PC-9 (cell line): Measurements from ENCODE around the gene ZNF778. TPM values are rescaled to one million over a fixed set of nuclear protein-coding genes. Genes with fewer than 3 reads are reported as not detected.

ENCODE experiments used
- Bru-seq: library from RNA; stranded (reverse); fragments of 400-500 nt; gene quantifications from one replicate; lab custom pipeline; 2021; lab: Mats Ljungman, UMichigan
- BruChase-seq, 2 experiments: library from RNA; stranded (reverse); fragments of 400-500 nt; gene quantifications; one replicate each; lab custom pipeline; 2021; lab: Mats Ljungman, UMichigan
- BruUV-seq: library from RNA; stranded (reverse); fragments of 400-500 nt; replicated peaks from 2 replicates; lab custom pipeline; 2021; lab: Mats Ljungman, UMichigan
- CTCF ChIA-PET: fragments of 300-600 bp; sonication (Branson Sonifier 250); formaldehyde crosslinking; loops from one replicate; lab custom pipeline; 2022; ENCODE audit warnings: antibody characterized with exemption; lab: Charles Lee
- POLR2A ChIA-PET: fragments of 300-600 bp; sonication (Branson Sonifier 250); formaldehyde crosslinking; loops from one replicate; lab custom pipeline; 2022; ENCODE audit warnings: antibody characterized with exemption; ENCODE audit not compliant: unreplicated experiment; lab: Charles Lee
- DNase-seq, 2 experiments: peaks; one replicate each; pipeline versions ENCODE4 v3.0.0 to v3.0.0-alpha.2; 2015 to 2022; ENCODE audit warnings: mixed read lengths in 1 of 2
- H2AFZ ChIP-seq: fragments of 200-600 bp; sonication (generic); 2 replicates; pipeline ENCODE4 v1.8.1; 2017; ENCODE audit warnings: antibody characterized with exemption
- H3F3A ChIP-seq: fragments of 200-600 bp; sonication (generic); 2 replicates; pipeline ENCODE4 v1.8.1; 2017; ENCODE audit warnings: antibody characterized with exemption, mild to moderate bottlenecking, low read depth; ENCODE audit not compliant: insufficient read depth
- H3K27ac ChIP-seq: fragments of 200-600 bp; sonication (generic); 2 replicates; pipeline ENCODE4 v1.6.1; 2016; ENCODE audit warnings: mixed run types
- H3K27me3 ChIP-seq: fragments of 200-600 bp; sonication (generic); 2 replicates; pipeline ENCODE4 v1.6.1; 2016; ENCODE audit warnings: low read depth, mixed run types; ENCODE audit not compliant: insufficient read depth
- H3K36me3 ChIP-seq: fragments of 200-600 bp; sonication (generic); 2 replicates; pipeline ENCODE4 v1.6.1; 2016; ENCODE audit warnings: low read depth, mixed run types
- H3K4me1 ChIP-seq: fragments of 200-600 bp; sonication (generic); replicated peaks from 2 replicates; pipeline ENCODE4 v1.6.1; 2016; ENCODE audit warnings: mixed run types; ENCODE audit not compliant: insufficient read depth
- H3K4me2 ChIP-seq: fragments of 200-600 bp; sonication (generic); 2 replicates; pipeline ENCODE4 v1.6.1; 2017; ENCODE audit warnings: mixed run types
- H3K4me3 ChIP-seq: fragments of 200-600 bp; sonication (generic); 2 replicates; pipeline ENCODE4 v1.6.1; 2016; ENCODE audit warnings: mixed run types
- H3K79me2 ChIP-seq: fragments of 200-600 bp; sonication (generic); 2 replicates; pipeline ENCODE4 v1.6.1; 2017; ENCODE audit warnings: low read depth, mixed run types
- H3K9me2 ChIP-seq: fragments of 200-600 bp; sonication (generic); 2 replicates; pipeline ENCODE4 v1.8.1; 2017; ENCODE audit warnings: mild to moderate bottlenecking; ENCODE audit not compliant: insufficient read depth
- H3K9me3 ChIP-seq: fragments of 200-600 bp; sonication (generic); 2 replicates; pipeline ENCODE4 v1.8.1; 2016; ENCODE audit warnings: low read depth; ENCODE audit not compliant: insufficient read depth
- H4K20me1 ChIP-seq: fragments of 200-600 bp; sonication (generic); 2 replicates; pipeline ENCODE4 v1.8.1; 2017; ENCODE audit not compliant: insufficient read depth
- CTCF ChIP-seq: fragments of 200-600 bp; sonication (generic); conservative IDR thresholded peaks from 2 replicates; pipeline ENCODE4 v1.6.1; 2017; ENCODE audit warnings: mixed run types, antibody characterized with exemption, mild to moderate bottlenecking, moderate library complexity
- EZH2 ChIP-seq: fragments of 200-600 bp; sonication (generic); IDR thresholded peaks from 2 replicates; pipeline ENCODE4 v1.8.0; 2017; ENCODE audit warnings: antibody characterized with exemption, low read depth
- intact Hi-C: fragments of 100-400 bp; cut with micrococcal nuclease; formaldehyde crosslinking; loops from one replicate; pipeline ENCODE4 v1.10.0; 2022; ENCODE audit not compliant: unreplicated experiment
- long read RNA-seq: library from polyadenylated mRNA; stranded (forward); transcript quantifications from one replicate; pipeline ENCODE4 v2.0.0, GENCODE V29; 2022
- total RNA-seq: library from RNA; stranded (reverse); gene quantifications from 2 replicates; pipeline ENCODE4 v1.2.3, GENCODE V29; 2021

ZNF778 gene
- 9.5 and 15.7 TPM in 2 replicates for total RNA-seq
- percentile 53 among the genes with signal in this experiment for Bru-seq, nascent RNA
- percentile 67 among the genes with signal in this experiment for BruChase-seq, experiment 1, labeled RNA remaining after a 2-hour chase
- percentile 63 among the genes with signal in this experiment for BruChase-seq, experiment 2, labeled RNA remaining after a 6-hour chase
- long read RNA-seq, partial matches to known transcripts, result 0 of 8 reads
- long read RNA-seq, other reads (novel, unspliced or antisense), result 5 of 8 reads

- Histone ChIP-seq H3K4me1 (0 out of 2 replicates have a peak, but pooled peaks cover 5% of the 10 kb centered on the region), H3K9me3 (no peaks in the 10 kb centered on the region), H3K27me3 (no peaks in the 10 kb centered on the region), H3K9me2 (no peaks in the 10 kb centered on the region), H3K4me3 (peak within 1 kb of the TSS; percentile 84), H3K4me2 (peak within 1 kb of the TSS; percentile 95), H3K79me2 (peaks cover 15% of the 10 kb centered on the region), H4K20me1 (no peaks in the 10 kb centered on the region), H3K36me3 (no peaks in the 10 kb centered on the region; the same call in 1 of the 2 replicates), H3K27ac (peak within 1 kb of the TSS; percentile 53), H3F3A (peaks cover 4% of the 10 kb centered on the region; the same call in 1 of the 2 replicates), H2AFZ (peak within 1 kb of the TSS; percentile 94)
- BruUV-seq, result no TSS peak
- TF ChIP-seq EZH2 (no peak), CTCF (no peak)
- intact Hi-C loops, result loop anchor here (2.0 to 5.0 kb wide), 2 partner anchors 290 to 647 kb away; partner anchors contain the start of gene ZC3H18
- ChIA-PET POLR2A (interaction anchor here (0.6 kb wide), 2 partner anchors 347 to 433 kb away, joined by 4 to 8 read pairs; no protein-coding TSS in a partner anchor), CTCF (interaction anchor here (0.6 to 0.9 kb wide), 3 partner anchors 385 to 659 kb away, joined by 4 to 14 read pairs (median 6); no protein-coding TSS in a partner anchor)
- peak; percentile 75 to 77 for DNase-seq
Observed at GRCh38 chr16:89217388-89218191, at the start of gene ZNF778. TSS of gene ZNF778 (plus strand) at chr16:89217703. CDS start at chr16:89221128, 3,425 bp downstream.

- POLR2A ChIA-PET, result no interaction called here
Observed at GRCh38 chr16:89168381-89169189, 48.9 kb upstream of the ZNF778 start.

More at GRCh38 chr16:89168381-89169189, 48.9 kb upstream of the ZNF778 start:
- Histone ChIP-seq H4K20me1 (no peaks in the 10 kb centered on the region; the same call in 1 of the 2 replicates), H3K27me3 (peaks cover 16% of the 10 kb centered on the region), H3F3A (peaks cover 11% of the 10 kb centered on the region; the same call in 1 of the 2 replicates), H3K4me2 (no peak overlapping the region), H2AFZ (no peak overlapping the region), H3K79me2 (no peaks in the 10 kb centered on the region), H3K36me3 (no peaks in the 10 kb centered on the region), H3K4me1 (peaks cover 11% of the 10 kb centered on the region), H3K27ac (no peak overlapping the region), H3K4me3 (no peak overlapping the region), H3K9me2 (no peaks in the 10 kb centered on the region), H3K9me3 (no peaks in the 10 kb centered on the region)
- intact Hi-C loops, result loop anchor here (5.0 kb wide), 2 partner anchors 226 to 431 kb away; no protein-coding TSS in a partner anchor
- BruUV-seq, result no TSS peak
- TF ChIP-seq CTCF, result no peak
- no peak for TF ChIP-seq EZH2
- CTCF ChIA-PET, result no interaction called here
- DNase-seq, result no peak
